CD4-positive, alpha-beta T cell (primary cell): ENCODE measurements around the gene BCL6B. TPM values are rescaled to one million over a fixed set of nuclear protein-coding genes. Genes with fewer than 3 reads are reported as not detected.
A peak's percentile ranks its signal among the peaks of the same experiment; 100 is the strongest.

ENCODE experiments used
- ATAC-seq: fragments of 200-7000 bp; cut with Tn5 transposase; one replicate; pipeline ENCODE4 v1.10.0; 2022; ENCODE audit warnings: mild to moderate bottlenecking; ENCODE audit not compliant: poor library complexity
- CTCF ChIA-PET: fragments of 350-600 bp; sonication (Branson Sonifier 250); formaldehyde crosslinking; loops from one replicate; lab custom pipeline; 2021; ENCODE audit warnings: antibody characterized with exemption, inconsistent platforms; lab: Charles Lee
- POLR2A ChIA-PET: fragments of 350-600 bp; sonication (Branson Sonifier 250); formaldehyde crosslinking; loops from one replicate; lab custom pipeline; 2021; ENCODE audit warnings: antibody characterized with exemption, inconsistent platforms; lab: Charles Lee
- DNase-seq, 14 experiments: peaks; one replicate each; pipeline ENCODE4 v3.0.0-alpha.2; 2013 to 2020; ENCODE audit warnings: mixed read lengths in 2 of 14
- H3K27ac ChIP-seq, 2 donors: one replicate each; pipeline versions ENCODE4 v1.5.1 to v1.7.0; 2013; ENCODE audit warnings: low read length in 2 of 2, low read depth in 1 of 2, mild to moderate bottlenecking in 1 of 2
- H3K27me3 ChIP-seq, 2 experiments: 1 replicate in 1 of 2; 2 replicates in 1 of 2; pipeline versions ENCODE4 v1.6.1 to v1.7.0; 2013; ENCODE audit warnings: low read length in 2 of 2, control low read depth in 1 of 2, mild to moderate bottlenecking in 1 of 2, moderate library complexity in 1 of 2; ENCODE audit not compliant: insufficient read depth in 2 of 2, control insufficient read depth in 1 of 2
- H3K36me3 ChIP-seq: one replicate; pipeline ENCODE4 v1.6.1; 2013; ENCODE audit warnings: low read length, control low read depth; ENCODE audit not compliant: insufficient read depth
- H3K4me1 ChIP-seq: one replicate; pipeline ENCODE4 v1.6.1; 2013; ENCODE audit warnings: low read length, control low read depth; ENCODE audit not compliant: insufficient read depth
- H3K4me3 ChIP-seq: one replicate; pipeline ENCODE4 v1.5.1; 2013; ENCODE audit warnings: mild to moderate bottlenecking, low read length, moderate library complexity
- H3K9me3 ChIP-seq, 2 experiments: 1 replicate in 1 of 2; 2 replicates in 1 of 2; pipeline versions ENCODE4 v1.6.1 to v1.7.0; 2013; ENCODE audit warnings: low read length in 2 of 2, mild to moderate bottlenecking in 2 of 2, control low read depth in 1 of 2, moderate library complexity in 1 of 2; ENCODE audit not compliant: control insufficient read depth in 1 of 2, insufficient read depth in 1 of 2
- H3K27ac Mint-ChIP-seq: one replicate; pipeline ENCODE4 v1.8.0; 2020; ENCODE audit warnings: mixed read lengths
- H3K27me3 Mint-ChIP-seq: one replicate; pipeline ENCODE4 v1.8.0; 2021; ENCODE audit warnings: mixed read lengths
- H3K36me3 Mint-ChIP-seq: one replicate; pipeline ENCODE4 v1.8.0; 2021; ENCODE audit warnings: low read depth, mixed read lengths
- H3K4me1 Mint-ChIP-seq: one replicate; pipeline ENCODE4 v1.8.0; 2021; ENCODE audit warnings: low read depth, mixed read lengths
- H3K4me3 Mint-ChIP-seq: one replicate; pipeline ENCODE4 v1.8.0; 2020; ENCODE audit warnings: mild to moderate bottlenecking, mixed read lengths
- H3K9me3 Mint-ChIP-seq: one replicate; pipeline ENCODE4 v1.8.0; 2020; ENCODE audit warnings: mixed read lengths
- intact Hi-C, 2 experiments: fragments of 100-400 bp; cut with DNase I in 1 of 2; cut with micrococcal nuclease in 1 of 2; formaldehyde crosslinking; loops; one replicate each; pipeline versions ENCODE4 v1.15.1 to v1.9.0; 2023 to 2025; cut with DNase I, micrococcal nuclease
- total RNA-seq, 174 experiments: library from RNA in 2 of 174; stranded (reverse) in 2 of 174; gene quantifications; one replicate each; pipeline ENCODE4 v1.2.3 and lab custom pipeline; 2021 to 2026
- TF ChIP-seq, protein P1 (sequence below): fragments of 200-600 bp; IDR thresholded peaks from one replicate; pipeline ENCODE4 v1.8.0; 2022; ENCODE audit warnings: antibody characterized with exemption, mild to moderate bottlenecking

The BCL6B gene
- total RNA-seq, 2 experiments from 2014 or later: not detected

DNA sequence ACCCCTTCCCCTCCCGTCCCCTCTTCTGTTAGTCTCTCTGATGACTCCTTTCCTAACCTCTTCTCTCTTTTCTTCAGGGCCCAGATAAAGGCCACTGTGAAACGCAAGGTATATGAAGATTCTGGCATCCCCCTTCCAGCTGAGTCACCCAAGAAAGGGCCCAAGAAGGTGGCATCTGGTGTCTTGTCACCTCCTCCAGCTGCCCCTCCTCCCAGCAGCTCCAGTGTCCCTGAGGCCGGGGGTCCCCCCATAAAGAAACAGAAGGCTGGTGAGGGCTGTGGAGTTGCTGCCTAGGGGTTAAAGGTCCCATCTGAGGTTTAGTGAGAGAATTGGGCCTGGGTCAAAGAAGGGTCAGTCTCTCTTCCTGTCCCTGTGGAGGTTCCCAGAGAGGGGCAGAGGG lies 6.4 kb upstream of the BCL6B start:
- H3K27me3 Mint-ChIP-seq: no peaks in the 10 kb centered on the region
- H3K9me3 Mint-ChIP-seq: no peaks in the 10 kb centered on the region
- POLR2A ChIA-PET: interaction anchor here (0.6 to 2.8 kb wide), 3 partner anchors 19 to 241 kb away, joined by 3 to 35 read pairs (median 4); partner anchors contain the start of gene SLC16A13
- peak overlapping the region; percentile 98 for H3K27ac Mint-ChIP-seq
- H3K27me3 ChIP-seq: no peaks in the 10 kb centered on the region
- CTCF ChIA-PET: interaction anchor here (1.1 to 2.8 kb wide), 4 partner anchors 12 to 105 kb away, joined by 4 to 9 read pairs (median 4); partner anchors contain the start of gene SLC16A11
- H3K27ac ChIP-seq: peak overlapping the region; percentile 98 to 99
- DNase-seq (peak in 1 of 14 experiments; percentile 50), ATAC-seq (no peak)
- peaks cover 36% of the 10 kb centered on the region for H3K36me3 Mint-ChIP-seq
- peaks cover 20% of the 10 kb centered on the region for H3K36me3 ChIP-seq
- peaks cover 63% of the 10 kb centered on the region for H3K4me1 Mint-ChIP-seq
- no peaks in the 10 kb centered on the region for H3K9me3 ChIP-seq
- TF ChIP-seq, protein P1, sequence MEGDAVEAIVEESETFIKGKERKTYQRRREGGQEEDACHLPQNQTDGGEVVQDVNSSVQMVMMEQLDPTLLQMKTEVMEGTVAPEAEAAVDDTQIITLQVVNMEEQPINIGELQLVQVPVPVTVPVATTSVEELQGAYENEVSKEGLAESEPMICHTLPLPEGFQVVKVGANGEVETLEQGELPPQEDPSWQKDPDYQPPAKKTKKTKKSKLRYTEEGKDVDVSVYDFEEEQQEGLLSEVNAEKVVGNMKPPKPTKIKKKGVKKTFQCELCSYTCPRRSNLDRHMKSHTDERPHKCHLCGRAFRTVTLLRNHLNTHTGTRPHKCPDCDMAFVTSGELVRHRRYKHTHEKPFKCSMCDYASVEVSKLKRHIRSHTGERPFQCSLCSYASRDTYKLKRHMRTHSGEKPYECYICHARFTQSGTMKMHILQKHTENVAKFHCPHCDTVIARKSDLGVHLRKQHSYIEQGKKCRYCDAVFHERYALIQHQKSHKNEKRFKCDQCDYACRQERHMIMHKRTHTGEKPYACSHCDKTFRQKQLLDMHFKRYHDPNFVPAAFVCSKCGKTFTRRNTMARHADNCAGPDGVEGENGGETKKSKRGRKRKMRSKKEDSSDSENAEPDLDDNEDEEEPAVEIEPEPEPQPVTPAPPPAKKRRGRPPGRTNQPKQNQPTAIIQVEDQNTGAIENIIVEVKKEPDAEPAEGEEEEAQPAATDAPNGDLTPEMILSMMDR: no peak
- intact Hi-C loops: loop anchor here in 1 of 2 experiments (10.0 kb wide), 4 partner anchors 262 to 1522 kb away; partner anchors contain the start of genes NDEL1, RPL26 and XAF1
- peaks cover 62% of the 10 kb centered on the region for H3K4me1 ChIP-seq
- no peak overlapping the region for H3K4me3 ChIP-seq
- H3K4me3 Mint-ChIP-seq: peak overlapping the region; percentile 92

DNA sequence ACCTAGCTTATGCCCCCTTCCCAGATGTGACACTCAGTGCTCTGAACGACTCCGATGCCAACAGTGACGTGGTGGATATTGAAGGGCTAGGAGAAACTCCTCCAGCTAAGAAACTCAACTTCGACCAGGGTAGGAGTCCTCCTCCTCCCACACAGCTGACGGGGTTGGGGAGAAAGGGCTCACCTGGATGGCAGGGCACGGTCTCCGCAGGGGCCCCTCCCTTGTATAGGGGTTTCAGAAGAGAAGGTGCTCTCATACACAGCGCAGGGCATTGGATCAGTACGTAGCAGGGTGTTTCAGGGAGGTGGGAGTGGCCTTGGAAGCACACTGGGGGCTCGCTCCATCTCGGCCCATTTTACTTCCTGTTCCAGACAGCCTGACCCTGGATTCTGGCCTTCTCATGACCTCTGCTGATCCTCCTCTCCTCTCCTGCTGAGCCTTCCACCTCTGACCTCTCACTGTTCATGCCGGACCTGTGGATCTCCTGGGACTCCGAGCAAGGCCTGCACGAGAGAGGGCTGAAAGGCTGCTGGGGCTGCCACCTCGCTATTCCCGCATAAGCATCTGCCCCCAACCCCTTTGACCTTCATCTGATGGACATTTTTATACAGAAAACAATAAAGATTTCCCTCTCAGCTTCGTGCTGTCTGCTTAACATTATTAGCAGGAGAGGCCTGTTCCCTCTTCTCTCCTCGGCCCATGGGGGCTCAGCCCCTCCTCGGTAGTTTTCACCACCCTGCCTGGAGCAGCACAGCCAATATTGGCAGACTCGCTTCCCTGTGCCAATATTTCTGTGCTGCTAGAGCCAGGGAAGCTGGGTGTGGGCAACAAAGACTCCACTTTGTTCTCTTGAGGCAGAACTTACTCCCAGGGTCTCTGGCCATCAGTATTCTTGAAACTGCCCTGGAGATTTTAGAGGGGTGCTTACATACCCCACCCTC lies 5.7 kb upstream of the BCL6B start:
- H3K4me3 Mint-ChIP-seq: peak overlapping the region; percentile 54
- POLR2A ChIA-PET: interaction anchor here (1.5 kb wide), 1 partner anchor 18 kb away, joined by 4 read pairs; the partner anchor contains the start of gene SLC16A13
- Histone ChIP-seq H3K4me1 (peaks cover 65% of the 10 kb centered on the region), H3K27me3 (no peaks in the 10 kb centered on the region), H3K9me3 (no peaks in the 10 kb centered on the region), H3K27ac (no peak overlapping the region), H3K36me3 (peaks cover 20% of the 10 kb centered on the region), H3K4me3 (no peak overlapping the region)
- no peak for ATAC-seq
- intact Hi-C loops: loop anchor here in 1 of 2 experiments (10.0 kb wide), 4 partner anchors 262 to 1522 kb away; partner anchors contain the start of genes NDEL1, RPL26 and XAF1
- peak overlapping the region; percentile 98 for H3K27ac Mint-ChIP-seq
- no peaks in the 10 kb centered on the region for H3K27me3 Mint-ChIP-seq
- TF ChIP-seq, protein P1: no peak
- DNase-seq: no peak
- H3K4me1 Mint-ChIP-seq: peaks cover 63% of the 10 kb centered on the region
- H3K36me3 Mint-ChIP-seq: peaks cover 31% of the 10 kb centered on the region
- CTCF ChIA-PET: interaction anchor here (1.3 to 1.7 kb wide), 2 partner anchors 13 to 106 kb away, joined by 4 to 5 read pairs; no protein-coding TSS in a partner anchor
- no peaks in the 10 kb centered on the region for H3K9me3 Mint-ChIP-seq

DNA sequence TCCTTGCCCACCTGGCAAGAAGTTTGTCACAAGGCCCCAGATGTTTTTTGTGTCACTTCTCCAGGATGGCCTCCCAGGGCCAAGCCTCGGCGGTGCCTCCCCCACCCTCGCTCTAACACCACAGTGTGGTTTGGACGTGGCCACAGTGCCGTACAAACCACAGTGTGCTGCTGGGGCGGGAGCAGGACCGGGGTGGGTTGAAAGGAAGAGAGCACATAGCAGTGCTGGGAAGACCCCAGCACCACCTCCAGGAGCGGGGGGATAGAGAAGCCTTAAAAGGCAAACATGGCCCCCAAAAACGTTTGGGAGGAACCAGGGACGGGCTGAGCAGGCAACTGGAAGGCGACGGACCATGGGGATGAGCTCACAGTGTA lies 5.0 kb upstream of the BCL6B start:
- no peak for ATAC-seq
- Histone ChIP-seq H3K4me3 (no peak overlapping the region), H3K27me3 (no peaks in the 10 kb centered on the region), H3K36me3 (peaks cover 20% of the 10 kb centered on the region), H3K9me3 (no peaks in the 10 kb centered on the region), H3K27ac (no peak overlapping the region), H3K4me1 (peaks cover 71% of the 10 kb centered on the region)
- TF ChIP-seq, protein P1: no peak
- POLR2A ChIA-PET: interaction anchor here (1.5 kb wide), 1 partner anchor 18 kb away, joined by 4 read pairs; the partner anchor contains the start of gene SLC16A13
- CTCF ChIA-PET: no interaction called here
- Mint-ChIP-seq H3K4me1 (peaks cover 67% of the 10 kb centered on the region), H3K36me3 (peaks cover 28% of the 10 kb centered on the region), H3K4me3 (no peak overlapping the region), H3K27me3 (peaks cover 3% of the 10 kb centered on the region), H3K9me3 (no peaks in the 10 kb centered on the region), H3K27ac (peak overlapping the region; percentile 98)
- peak in 2 of 14 experiments; percentile 42 to 57 for DNase-seq
- intact Hi-C loops: loop anchor here in 1 of 2 experiments (10.0 kb wide), 4 partner anchors 263 to 1523 kb away; partner anchors contain the start of genes NDEL1, RPL26 and XAF1
